ENCODE data around the gene ZFHX2. TPM values are rescaled to one million over a fixed set of nuclear protein-coding genes. Genes with fewer than 3 reads are reported as not detected.

Gene ZFHX2
- total and polyA plus RNA-seq, 2 of the 13 experiments (the other 11 are each of a cell fraction or from before 2014, with no cell fraction given), result 0.17 to 0.44 TPM

DNA sequence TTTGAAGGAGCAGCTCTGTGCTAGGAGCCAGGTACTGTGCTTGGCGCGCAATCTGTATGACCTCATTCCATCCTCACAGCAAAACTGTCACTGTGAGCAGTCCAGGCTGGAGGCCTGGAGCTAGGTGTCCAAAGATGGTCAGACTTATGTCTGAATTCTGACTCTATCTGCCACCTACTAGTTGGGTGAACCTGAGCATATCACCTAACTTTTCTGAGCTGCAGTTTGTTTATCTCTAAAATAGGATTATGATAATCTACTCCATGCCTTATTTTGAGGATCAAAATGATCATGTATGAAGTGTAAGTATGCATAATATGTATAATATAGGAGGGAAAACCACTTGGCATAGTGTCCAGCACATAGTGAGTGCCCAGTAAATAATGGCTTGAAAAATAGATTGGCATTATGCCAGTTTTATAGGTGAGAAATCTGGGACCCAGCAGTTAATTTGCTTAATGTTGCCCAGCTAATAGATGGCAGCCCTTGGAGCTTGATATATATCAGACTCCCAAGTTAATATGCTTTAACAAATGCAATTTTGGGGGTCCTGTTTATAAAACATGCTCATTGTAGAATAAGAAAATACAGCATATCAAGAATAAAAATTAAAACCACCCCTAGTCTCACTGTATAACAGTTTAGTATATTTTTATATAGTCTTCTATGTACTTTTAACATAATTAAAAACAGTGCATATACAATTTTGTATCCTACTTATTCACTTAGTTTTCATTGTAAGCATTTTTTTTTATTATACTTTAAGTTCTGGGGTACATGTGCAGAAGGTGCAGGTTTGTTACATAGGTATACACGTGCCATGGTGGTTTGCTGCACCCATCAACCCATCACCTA lies 31.6 kb upstream of the ZFHX2 start (continued):
- TF ChIP-seq, protein P1, sequence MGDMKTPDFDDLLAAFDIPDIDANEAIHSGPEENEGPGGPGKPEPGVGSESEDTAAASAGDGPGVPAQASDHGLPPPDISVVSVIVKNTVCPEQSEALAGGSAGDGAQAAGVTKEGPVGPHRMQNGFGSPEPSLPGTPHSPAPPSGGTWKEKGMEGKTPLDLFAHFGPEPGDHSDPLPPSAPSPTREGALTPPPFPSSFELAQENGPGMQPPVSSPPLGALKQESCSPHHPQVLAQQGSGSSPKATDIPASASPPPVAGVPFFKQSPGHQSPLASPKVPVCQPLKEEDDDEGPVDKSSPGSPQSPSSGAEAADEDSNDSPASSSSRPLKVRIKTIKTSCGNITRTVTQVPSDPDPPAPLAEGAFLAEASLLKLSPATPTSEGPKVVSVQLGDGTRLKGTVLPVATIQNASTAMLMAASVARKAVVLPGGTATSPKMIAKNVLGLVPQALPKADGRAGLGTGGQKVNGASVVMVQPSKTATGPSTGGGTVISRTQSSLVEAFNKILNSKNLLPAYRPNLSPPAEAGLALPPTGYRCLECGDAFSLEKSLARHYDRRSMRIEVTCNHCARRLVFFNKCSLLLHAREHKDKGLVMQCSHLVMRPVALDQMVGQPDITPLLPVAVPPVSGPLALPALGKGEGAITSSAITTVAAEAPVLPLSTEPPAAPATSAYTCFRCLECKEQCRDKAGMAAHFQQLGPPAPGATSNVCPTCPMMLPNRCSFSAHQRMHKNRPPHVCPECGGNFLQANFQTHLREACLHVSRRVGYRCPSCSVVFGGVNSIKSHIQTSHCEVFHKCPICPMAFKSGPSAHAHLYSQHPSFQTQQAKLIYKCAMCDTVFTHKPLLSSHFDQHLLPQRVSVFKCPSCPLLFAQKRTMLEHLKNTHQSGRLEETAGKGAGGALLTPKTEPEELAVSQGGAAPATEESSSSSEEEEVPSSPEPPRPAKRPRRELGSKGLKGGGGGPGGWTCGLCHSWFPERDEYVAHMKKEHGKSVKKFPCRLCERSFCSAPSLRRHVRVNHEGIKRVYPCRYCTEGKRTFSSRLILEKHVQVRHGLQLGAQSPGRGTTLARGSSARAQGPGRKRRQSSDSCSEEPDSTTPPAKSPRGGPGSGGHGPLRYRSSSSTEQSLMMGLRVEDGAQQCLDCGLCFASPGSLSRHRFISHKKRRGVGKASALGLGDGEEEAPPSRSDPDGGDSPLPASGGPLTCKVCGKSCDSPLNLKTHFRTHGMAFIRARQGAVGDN (CRISPR knock-in tag; IDR thresholded peaks at IDR 0.05), result no peak
- TF ChIP-seq ZFY (CRISPR knock-in tag; IDR thresholded peaks at IDR 0.05) (no peak), SMAD3 (CRISPR knock-in tag; IDR thresholded peaks at IDR 0.05) (no peak), POGZ (CRISPR knock-in tag; IDR thresholded peaks at IDR 0.05) (no peak), ZNF839 (CRISPR knock-in tag; IDR thresholded peaks at IDR 0.05; ENCODE audit: borderline replicate concordance) (no peak), GPN1 (CRISPR knock-in tag; IDR thresholded peaks at IDR 0.05; ENCODE audit: borderline replicate concordance) (no peak), HNRNPL (IDR thresholded peaks at IDR 0.05; ENCODE audit: low read depth, low read length) (peak; percentile 82), EP300 (IDR thresholded peaks at IDR 0.05; ENCODE audit: low read depth in 2 of 2, low read length in 2 of 2) (no peak), EP300 (CRISPR knock-in tag; IDR thresholded peaks at IDR 0.05; ENCODE audit: borderline replicate concordance) (0 out of 2 replicates have a peak, but pooled peaks have one; percentile 19), KLF9 (CRISPR knock-in tag; IDR thresholded peaks at IDR 0.05; ENCODE audit: low read depth) (no peak), SAP130 (CRISPR knock-in tag; IDR thresholded peaks at IDR 0.05; ENCODE audit: low read depth) (peak; percentile 77), CC2D1A (CRISPR knock-in tag; IDR thresholded peaks at IDR 0.05) (0 out of 2 replicates have a peak, but pooled peaks have one; percentile 46), KDM1A (CRISPR knock-in tag; IDR thresholded peaks at IDR 0.05) (peak; percentile 9; the same call in 1 of the 2 replicates)
- TF ChIP-seq, protein P2, sequence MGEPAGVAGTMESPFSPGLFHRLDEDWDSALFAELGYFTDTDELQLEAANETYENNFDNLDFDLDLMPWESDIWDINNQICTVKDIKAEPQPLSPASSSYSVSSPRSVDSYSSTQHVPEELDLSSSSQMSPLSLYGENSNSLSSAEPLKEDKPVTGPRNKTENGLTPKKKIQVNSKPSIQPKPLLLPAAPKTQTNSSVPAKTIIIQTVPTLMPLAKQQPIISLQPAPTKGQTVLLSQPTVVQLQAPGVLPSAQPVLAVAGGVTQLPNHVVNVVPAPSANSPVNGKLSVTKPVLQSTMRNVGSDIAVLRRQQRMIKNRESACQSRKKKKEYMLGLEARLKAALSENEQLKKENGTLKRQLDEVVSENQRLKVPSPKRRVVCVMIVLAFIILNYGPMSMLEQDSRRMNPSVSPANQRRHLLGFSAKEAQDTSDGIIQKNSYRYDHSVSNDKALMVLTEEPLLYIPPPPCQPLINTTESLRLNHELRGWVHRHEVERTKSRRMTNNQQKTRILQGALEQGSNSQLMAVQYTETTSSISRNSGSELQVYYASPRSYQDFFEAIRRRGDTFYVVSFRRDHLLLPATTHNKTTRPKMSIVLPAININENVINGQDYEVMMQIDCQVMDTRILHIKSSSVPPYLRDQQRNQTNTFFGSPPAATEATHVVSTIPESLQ (CRISPR knock-in tag; conservative IDR thresholded peaks at IDR 0.05), result no peak
- TF ChIP-seq, protein P3, sequence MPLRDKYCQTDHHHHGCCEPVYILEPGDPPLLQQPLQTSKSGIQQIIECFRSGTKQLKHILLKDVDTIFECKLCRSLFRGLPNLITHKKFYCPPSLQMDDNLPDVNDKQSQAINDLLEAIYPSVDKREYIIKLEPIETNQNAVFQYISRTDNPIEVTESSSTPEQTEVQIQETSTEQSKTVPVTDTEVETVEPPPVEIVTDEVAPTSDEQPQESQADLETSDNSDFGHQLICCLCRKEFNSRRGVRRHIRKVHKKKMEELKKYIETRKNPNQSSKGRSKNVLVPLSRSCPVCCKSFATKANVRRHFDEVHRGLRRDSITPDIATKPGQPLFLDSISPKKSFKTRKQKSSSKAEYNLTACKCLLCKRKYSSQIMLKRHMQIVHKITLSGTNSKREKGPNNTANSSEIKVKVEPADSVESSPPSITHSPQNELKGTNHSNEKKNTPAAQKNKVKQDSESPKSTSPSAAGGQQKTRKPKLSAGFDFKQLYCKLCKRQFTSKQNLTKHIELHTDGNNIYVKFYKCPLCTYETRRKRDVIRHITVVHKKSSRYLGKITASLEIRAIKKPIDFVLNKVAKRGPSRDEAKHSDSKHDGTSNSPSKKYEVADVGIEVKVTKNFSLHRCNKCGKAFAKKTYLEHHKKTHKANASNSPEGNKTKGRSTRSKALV (CRISPR knock-in tag; IDR thresholded peaks at IDR 0.05), result no peak
- TF ChIP-seq, protein P4, sequence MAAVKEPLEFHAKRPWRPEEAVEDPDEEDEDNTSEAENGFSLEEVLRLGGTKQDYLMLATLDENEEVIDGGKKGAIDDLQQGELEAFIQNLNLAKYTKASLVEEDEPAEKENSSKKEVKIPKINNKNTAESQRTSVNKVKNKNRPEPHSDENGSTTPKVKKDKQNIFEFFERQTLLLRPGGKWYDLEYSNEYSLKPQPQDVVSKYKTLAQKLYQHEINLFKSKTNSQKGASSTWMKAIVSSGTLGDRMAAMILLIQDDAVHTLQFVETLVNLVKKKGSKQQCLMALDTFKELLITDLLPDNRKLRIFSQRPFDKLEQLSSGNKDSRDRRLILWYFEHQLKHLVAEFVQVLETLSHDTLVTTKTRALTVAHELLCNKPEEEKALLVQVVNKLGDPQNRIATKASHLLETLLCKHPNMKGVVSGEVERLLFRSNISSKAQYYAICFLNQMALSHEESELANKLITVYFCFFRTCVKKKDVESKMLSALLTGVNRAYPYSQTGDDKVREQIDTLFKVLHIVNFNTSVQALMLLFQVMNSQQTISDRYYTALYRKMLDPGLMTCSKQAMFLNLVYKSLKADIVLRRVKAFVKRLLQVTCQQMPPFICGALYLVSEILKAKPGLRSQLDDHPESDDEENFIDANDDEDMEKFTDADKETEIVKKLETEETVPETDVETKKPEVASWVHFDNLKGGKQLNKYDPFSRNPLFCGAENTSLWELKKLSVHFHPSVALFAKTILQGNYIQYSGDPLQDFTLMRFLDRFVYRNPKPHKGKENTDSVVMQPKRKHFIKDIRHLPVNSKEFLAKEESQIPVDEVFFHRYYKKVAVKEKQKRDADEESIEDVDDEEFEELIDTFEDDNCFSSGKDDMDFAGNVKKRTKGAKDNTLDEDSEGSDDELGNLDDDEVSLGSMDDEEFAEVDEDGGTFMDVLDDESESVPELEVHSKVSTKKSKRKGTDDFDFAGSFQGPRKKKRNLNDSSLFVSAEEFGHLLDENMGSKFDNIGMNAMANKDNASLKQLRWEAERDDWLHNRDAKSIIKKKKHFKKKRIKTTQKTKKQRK (IDR thresholded peaks at IDR 0.05; ENCODE audit: low read length), result no peak; the same call in 1 of the 2 replicates
- TF ChIP-seq, protein P5, sequence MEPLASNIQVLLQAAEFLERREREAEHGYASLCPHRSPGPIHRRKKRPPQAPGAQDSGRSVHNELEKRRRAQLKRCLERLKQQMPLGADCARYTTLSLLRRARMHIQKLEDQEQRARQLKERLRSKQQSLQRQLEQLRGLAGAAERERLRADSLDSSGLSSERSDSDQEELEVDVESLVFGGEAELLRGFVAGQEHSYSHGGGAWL (CRISPR knock-in tag; IDR thresholded peaks at IDR 0.05), result no peak

All from HepG2 (cell line).